CD4-positive, CD25-positive, alpha-beta regulatory T cell (primary cell): Measurements from ENCODE around the gene NKX2-3. TPM values are rescaled to one million over a fixed set of nuclear protein-coding genes. Genes with fewer than 3 reads are reported as not detected.

ENCODE experiments used
- ATAC-seq, 2 donors: fragments of 150-1000 bp; cut with Tn5 transposase; one replicate each; pipeline ENCODE4 v1.10.0; 2021; ENCODE audit warnings: low read depth in 2 of 2, moderate number of reproducible peaks in 2 of 2, moderate library complexity in 1 of 2
- DNase-seq, 3 donors: peaks; one replicate each; pipeline versions ENCODE4 v3.0.0 to v3.0.0-alpha.2; 2012 to 2022; ENCODE audit warnings: mixed read lengths in 1 of 3
- H3K27ac ChIP-seq: one replicate; pipeline ENCODE4 v1.7.0; 2013; ENCODE audit warnings: mild to moderate bottlenecking, low read length; ENCODE audit not compliant: insufficient read depth, poor library complexity, severe bottlenecking
- H3K27me3 ChIP-seq: one replicate; pipeline ENCODE4 v1.7.0; 2013; ENCODE audit warnings: low read length; ENCODE audit not compliant: control insufficient read depth, insufficient read depth
- H3K36me3 ChIP-seq: one replicate; pipeline ENCODE4 v1.7.0; 2013; ENCODE audit warnings: mild to moderate bottlenecking, low read length, moderate library complexity; ENCODE audit not compliant: control insufficient read depth, insufficient read depth
- H3K4me1 ChIP-seq: 2 replicates; pipeline ENCODE4 v1.7.0; 2013; ENCODE audit warnings: mild to moderate bottlenecking, low read length; ENCODE audit not compliant: insufficient read depth, control insufficient read depth, poor library complexity, severe bottlenecking
- H3K4me3 ChIP-seq: one replicate; pipeline ENCODE4 v1.7.0; 2013; ENCODE audit warnings: low read depth, mild to moderate bottlenecking, low read length, moderate library complexity
- H3K9me3 ChIP-seq, 2 experiments: 1 replicate in 1 of 2; 2 replicates in 1 of 2; pipeline ENCODE4 v1.7.0; 2013; ENCODE audit warnings: low read length in 2 of 2, mild to moderate bottlenecking in 1 of 2, moderate library complexity in 1 of 2; ENCODE audit not compliant: control insufficient read depth in 2 of 2
- H3K27ac Mint-ChIP-seq, 3 donors: one replicate each; pipeline ENCODE4 v1.8.0; 2020 to 2022; ENCODE audit warnings: mild to moderate bottlenecking in 3 of 3, mixed read lengths in 3 of 3, moderate library complexity in 2 of 3
- H3K27me3 Mint-ChIP-seq: one replicate; pipeline ENCODE4 v1.8.0; 2022; ENCODE audit warnings: mild to moderate bottlenecking, mixed read lengths
- H3K36me3 Mint-ChIP-seq: one replicate; pipeline ENCODE4 v1.8.0; 2020; ENCODE audit warnings: mixed read lengths
- H3K4me1 Mint-ChIP-seq, 4 donors: one replicate each; pipeline ENCODE4 v1.8.0; 2020 to 2022; ENCODE audit warnings: mixed read lengths in 4 of 4, mild to moderate bottlenecking in 1 of 4
- H3K4me3 Mint-ChIP-seq, 4 donors: one replicate each; pipeline ENCODE4 v1.8.0; 2020 to 2022; ENCODE audit warnings: mild to moderate bottlenecking in 4 of 4, mixed read lengths in 4 of 4, moderate library complexity in 3 of 4
- H3K9me3 Mint-ChIP-seq, 7 donors: one replicate each; pipeline ENCODE4 v1.8.0; 2020 to 2022; ENCODE audit warnings: mixed read lengths in 7 of 7, mild to moderate bottlenecking in 3 of 7, moderate library complexity in 2 of 7
- polyA plus RNA-seq, 4 donors: library from polyadenylated mRNA; unstranded; fragments of 300-500 nt; fragmentation: Illumina TruSeq; gene quantifications; one replicate each; pipeline ENCODE4 v1.2.3, GENCODE V29; 2021
- total RNA-seq: library from RNA; stranded (reverse); gene quantifications from one replicate; pipeline ENCODE4 v1.2.3, GENCODE V29; 2022

The NKX2-3 gene
- total and polyA plus RNA-seq, 5 donors from 2014 or later: not detected

- H3K4me3 Mint-ChIP-seq: no peak overlapping the region
Measured at GRCh38 chr10:99513061-99513460, 19.7 kb upstream of the NKX2-3 start.

GRCh38 chr10:99519690-99520039 is 13.1 kb upstream of the NKX2-3 start:
- Mint-ChIP-seq H3K9me3 (peaks cover 0 to 4% (median 2%) of the 10 kb centered on the region in 7 donors), H3K27me3 (peaks cover 73% of the 10 kb centered on the region)
- no peak for DNase-seq

More at GRCh38 chr10:99513061-99513460, 19.7 kb upstream of the NKX2-3 start:
- H3K36me3 ChIP-seq: no peaks in the 10 kb centered on the region
- no peaks in the 10 kb centered on the region for H3K9me3 ChIP-seq
- no peak for DNase-seq
- Mint-ChIP-seq H3K4me1 (no peaks in the 10 kb centered on the region), H3K27me3 (peaks cover 46% of the 10 kb centered on the region), H3K27ac (no peak overlapping the region), H3K36me3 (no peaks in the 10 kb centered on the region), H3K9me3 (peaks cover 0 to 4% (median 0%) of the 10 kb centered on the region in 7 donors)
- no peak overlapping the region for H3K27ac ChIP-seq
- ATAC-seq: no peak
- no peak overlapping the region for H3K4me3 ChIP-seq
- H3K27me3 ChIP-seq: peaks cover 6% of the 10 kb centered on the region
- H3K4me1 ChIP-seq: no peaks in the 10 kb centered on the region

GRCh38 chr10:99520040-99520846 is 12.5 kb upstream of the NKX2-3 start:
- DNase-seq (no peak), ATAC-seq (no peak)
- Histone ChIP-seq H3K4me1 (no peaks in the 10 kb centered on the region), H3K27ac (no peak overlapping the region), H3K36me3 (no peaks in the 10 kb centered on the region), H3K9me3 (no peaks in the 10 kb centered on the region), H3K27me3 (peaks cover 9% of the 10 kb centered on the region), H3K4me3 (no peak overlapping the region)
- Mint-ChIP-seq H3K9me3 (peaks cover 0 to 4% (median 2%) of the 10 kb centered on the region in 7 donors), H3K36me3 (no peaks in the 10 kb centered on the region), H3K27me3 (peaks cover 79% of the 10 kb centered on the region), H3K4me3 (no peak overlapping the region), H3K27ac (no peak overlapping the region), H3K4me1 (peaks cover 0 to 6% (median under 1%) of the 10 kb centered on the region in 4 donors)

More at GRCh38 chr10:99519690-99520039, 13.1 kb upstream of the NKX2-3 start:
- Histone ChIP-seq H3K9me3 (no peaks in the 10 kb centered on the region), H3K36me3 (no peaks in the 10 kb centered on the region), H3K27ac (no peak overlapping the region), H3K4me3 (no peak overlapping the region), H3K4me1 (no peaks in the 10 kb centered on the region), H3K27me3 (peaks cover 9% of the 10 kb centered on the region)
- Mint-ChIP-seq H3K36me3 (no peaks in the 10 kb centered on the region), H3K4me3 (no peak overlapping the region), H3K27ac (no peak overlapping the region), H3K4me1 (peaks cover 0 to 6% (median under 1%) of the 10 kb centered on the region in 4 donors)
- no peak for ATAC-seq

GRCh38 chr10:99520847-99521764 is 11.6 kb upstream of the NKX2-3 start:
- no peak overlapping the region for H3K27ac Mint-ChIP-seq
- no peaks in the 10 kb centered on the region for H3K4me1 ChIP-seq
- no peaks in the 10 kb centered on the region for H3K36me3 ChIP-seq
- peaks cover 9% of the 10 kb centered on the region for H3K27me3 ChIP-seq
- H3K4me3 Mint-ChIP-seq: no peak overlapping the region
- peaks cover 0 to 6% (median under 1%) of the 10 kb centered on the region in 4 donors for H3K4me1 Mint-ChIP-seq
- DNase-seq (no peak), ATAC-seq (no peak)
- no peaks in the 10 kb centered on the region for H3K36me3 Mint-ChIP-seq
- H3K4me3 ChIP-seq: no peak overlapping the region
- H3K9me3 ChIP-seq: no peaks in the 10 kb centered on the region
- peaks cover 84% of the 10 kb centered on the region for H3K27me3 Mint-ChIP-seq
- no peak overlapping the region for H3K27ac ChIP-seq
- H3K9me3 Mint-ChIP-seq: peaks cover 0 to 4% (median 2%) of the 10 kb centered on the region in 7 donors

GRCh38 chr10:99521765-99522469 is 10.8 kb upstream of the NKX2-3 start:
- Histone ChIP-seq H3K4me1 (no peaks in the 10 kb centered on the region), H3K9me3 (no peaks in the 10 kb centered on the region), H3K36me3 (no peaks in the 10 kb centered on the region), H3K27me3 (peaks cover 10% of the 10 kb centered on the region), H3K4me3 (no peak overlapping the region), H3K27ac (no peak overlapping the region)
- H3K9me3 Mint-ChIP-seq: peaks cover 0 to 4% (median 0%) of the 10 kb centered on the region in 7 donors
- H3K27me3 Mint-ChIP-seq: peaks cover 84% of the 10 kb centered on the region
- peaks cover 0 to 6% (median under 1%) of the 10 kb centered on the region in 4 donors for H3K4me1 Mint-ChIP-seq
- no peak overlapping the region for H3K4me3 Mint-ChIP-seq
- H3K27ac Mint-ChIP-seq: no peak overlapping the region
- no peaks in the 10 kb centered on the region for H3K36me3 Mint-ChIP-seq
- ATAC-seq: no peak
- DNase-seq: no peak

- H3K9me3 ChIP-seq: no peaks in the 10 kb centered on the region
- Mint-ChIP-seq H3K4me3 (peak overlapping the region in 1 of 4 donors; percentile 64), H3K36me3 (no peaks in the 10 kb centered on the region), H3K27me3 (peaks cover 78% of the 10 kb centered on the region), H3K4me1 (peaks cover 0 to 6% (median under 1%) of the 10 kb centered on the region in 4 donors), H3K27ac (no peak overlapping the region), H3K9me3 (peaks cover 0 to 4% (median 0%) of the 10 kb centered on the region in 7 donors)
- H3K36me3 ChIP-seq: no peaks in the 10 kb centered on the region
- H3K27ac ChIP-seq: no peak overlapping the region
- DNase-seq (no peak), ATAC-seq (no peak)
- peaks cover 11% of the 10 kb centered on the region for H3K27me3 ChIP-seq
- H3K4me3 ChIP-seq: no peak overlapping the region
- no peaks in the 10 kb centered on the region for H3K4me1 ChIP-seq
Measured at GRCh38 chr10:99522470-99523250, 10.1 kb upstream of the NKX2-3 start.
